Astrocyte of the hippocampus (primary cell): Measurements from ENCODE around the gene CD22.
"Not testable (repeated sequence)": the region's sequence is repeated elsewhere in the genome, so short reads cannot be mapped to it uniquely, and the experiment has no call there.

Source experiments
- DNase-seq: peaks from one replicate; pipeline ENCODE4 v3.0.0; 2011; ENCODE audit warnings: low read depth, low spot score

The CD22 gene

DNA sequence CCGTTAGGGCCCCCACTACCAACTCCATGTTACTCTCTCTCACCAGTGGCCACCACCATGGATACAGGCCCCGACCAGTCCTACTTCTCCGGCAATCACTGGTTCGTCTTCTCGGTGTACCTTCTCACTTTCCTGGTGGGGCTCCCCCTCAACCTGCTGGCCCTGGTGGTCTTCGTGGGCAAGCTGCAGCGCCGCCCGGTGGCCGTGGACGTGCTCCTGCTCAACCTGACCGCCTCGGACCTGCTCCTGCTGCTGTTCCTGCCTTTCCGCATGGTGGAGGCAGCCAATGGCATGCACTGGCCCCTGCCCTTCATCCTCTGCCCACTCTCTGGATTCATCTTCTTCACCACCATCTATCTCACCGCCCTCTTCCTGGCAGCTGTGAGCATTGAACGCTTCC lies 29.8 kb downstream of the CD22 start:
- not testable (repeated sequence) for DNase-seq

DNA sequence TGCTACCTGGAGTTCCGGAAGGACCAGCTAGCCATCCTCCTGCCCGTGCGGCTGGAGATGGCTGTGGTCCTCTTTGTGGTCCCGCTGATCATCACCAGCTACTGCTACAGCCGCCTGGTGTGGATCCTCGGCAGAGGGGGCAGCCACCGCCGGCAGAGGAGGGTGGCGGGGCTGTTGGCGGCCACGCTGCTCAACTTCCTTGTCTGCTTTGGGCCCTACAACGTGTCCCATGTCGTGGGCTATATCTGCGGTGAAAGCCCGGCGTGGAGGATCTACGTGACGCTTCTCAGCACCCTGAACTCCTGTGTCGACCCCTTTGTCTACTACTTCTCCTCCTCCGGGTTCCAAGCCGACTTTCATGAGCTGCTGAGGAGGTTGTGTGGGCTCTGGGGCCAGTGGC lies 30.4 kb downstream of the CD22 start:
- not testable (repeated sequence) for DNase-seq

DNA sequence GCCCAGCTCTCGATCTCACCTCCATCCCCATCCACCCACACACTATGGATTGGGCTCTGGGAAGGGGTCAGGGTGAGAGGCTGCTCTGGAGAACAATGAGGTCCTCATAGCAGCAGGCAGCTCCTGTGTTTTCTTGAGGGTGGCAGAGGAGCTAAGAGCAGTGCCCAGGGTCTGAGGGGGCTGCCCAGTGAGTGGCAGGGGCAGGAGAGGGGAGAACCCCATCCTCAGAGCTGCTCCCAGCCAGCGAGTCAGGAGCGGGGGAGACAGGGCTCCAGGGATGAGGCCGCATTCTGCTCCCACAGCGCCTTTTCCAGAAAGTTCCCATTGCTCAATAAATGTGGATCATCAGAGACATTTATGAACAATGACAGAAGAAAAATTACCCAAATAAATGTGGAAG lies 31.1 kb downstream of the CD22 start:
- not testable (repeated sequence) for DNase-seq

DNA sequence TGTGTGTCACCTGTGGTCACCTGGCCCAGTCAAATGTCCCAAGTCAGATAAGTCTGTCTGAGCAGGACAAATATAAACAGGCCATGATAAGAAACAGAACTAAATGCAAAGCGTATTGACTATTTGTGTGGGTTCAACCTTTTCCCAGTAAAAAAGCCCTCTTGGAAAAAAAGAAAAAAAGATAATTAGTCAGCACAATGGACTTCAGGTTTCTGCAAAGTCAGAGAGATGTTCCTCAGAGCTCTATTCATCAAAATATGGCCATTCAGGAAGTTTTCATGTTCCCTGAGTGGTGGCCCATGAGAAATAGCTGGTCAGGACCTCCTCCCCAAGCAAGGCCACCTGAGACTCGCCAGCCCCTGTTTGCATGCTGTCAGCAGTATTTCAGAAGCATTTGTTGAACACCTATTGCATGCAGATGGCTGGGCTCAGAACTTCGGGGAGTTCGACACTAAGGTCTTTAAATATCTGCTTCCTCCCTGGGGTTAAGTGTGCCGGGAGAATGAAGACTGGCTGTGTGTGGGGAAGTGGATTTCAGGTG lies 32.0 kb downstream of the CD22 start:
- DNase-seq: no peak

DNA sequence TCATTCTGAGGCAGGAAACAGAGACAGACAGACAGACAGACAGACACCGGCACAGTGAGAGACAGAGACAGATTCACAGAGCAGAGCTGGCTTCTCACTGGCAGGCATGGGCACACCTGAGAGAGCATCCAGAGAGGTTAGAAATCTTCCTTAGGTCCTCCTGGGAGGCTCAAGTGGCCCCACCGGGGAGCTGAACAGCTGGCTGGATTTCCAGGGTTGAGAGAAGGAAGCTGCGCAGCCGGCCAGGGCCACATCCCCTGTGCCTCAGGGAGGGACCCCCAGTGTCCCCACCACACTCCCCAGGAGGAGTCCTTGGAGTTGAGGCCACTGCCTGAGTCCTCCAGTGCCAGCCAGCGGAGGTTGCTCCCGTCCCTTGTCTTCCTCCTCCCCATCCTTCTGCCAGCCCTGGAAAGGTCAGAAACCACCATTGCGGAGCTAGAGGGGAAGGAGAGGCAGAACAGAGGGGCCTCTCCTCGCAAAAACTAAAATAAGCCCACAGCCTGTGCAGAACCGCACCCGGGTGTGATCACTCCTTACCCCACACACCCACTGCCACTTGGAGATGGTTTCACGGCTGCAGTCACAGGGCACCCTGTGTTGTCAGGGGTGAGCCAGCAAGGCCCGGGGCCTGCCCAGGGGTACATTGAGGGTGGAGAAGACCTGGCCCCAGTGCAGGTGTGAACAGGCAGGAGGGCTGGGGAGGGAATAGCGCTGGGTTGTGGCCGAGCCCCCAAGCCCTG lies 33.4 kb downstream of the CD22 start:
- DNase-seq: no peak

DNA sequence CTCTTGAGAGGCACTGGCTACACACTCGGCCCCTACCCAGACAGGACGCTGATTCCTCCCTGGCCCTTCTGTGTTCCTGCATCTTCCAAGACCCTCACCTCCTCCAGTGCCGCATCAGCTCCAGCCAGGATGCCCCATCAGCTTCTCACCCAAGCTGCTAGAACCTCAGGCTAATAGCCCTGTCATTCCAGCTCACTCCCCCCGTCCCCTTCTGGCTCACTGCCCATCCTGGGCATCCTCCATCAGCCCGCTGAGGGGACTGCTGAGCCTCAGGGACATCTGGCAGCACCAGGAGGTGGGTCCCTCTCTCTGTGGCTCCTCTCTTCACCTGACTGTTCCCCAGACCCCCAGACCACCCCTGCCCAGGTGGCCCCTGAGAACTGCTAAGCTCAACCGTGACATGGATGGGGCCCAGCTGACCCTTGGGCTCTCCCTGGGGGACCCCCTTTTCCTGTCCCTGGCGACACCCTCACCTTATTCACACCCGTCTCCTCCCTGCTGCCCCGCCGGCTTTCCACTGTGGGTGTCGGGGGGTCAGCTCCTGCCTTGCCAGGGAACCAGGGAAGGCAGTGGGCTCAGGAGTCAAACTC lies 34.1 kb downstream of the CD22 start:
- DNase-seq: no peak

DNA sequence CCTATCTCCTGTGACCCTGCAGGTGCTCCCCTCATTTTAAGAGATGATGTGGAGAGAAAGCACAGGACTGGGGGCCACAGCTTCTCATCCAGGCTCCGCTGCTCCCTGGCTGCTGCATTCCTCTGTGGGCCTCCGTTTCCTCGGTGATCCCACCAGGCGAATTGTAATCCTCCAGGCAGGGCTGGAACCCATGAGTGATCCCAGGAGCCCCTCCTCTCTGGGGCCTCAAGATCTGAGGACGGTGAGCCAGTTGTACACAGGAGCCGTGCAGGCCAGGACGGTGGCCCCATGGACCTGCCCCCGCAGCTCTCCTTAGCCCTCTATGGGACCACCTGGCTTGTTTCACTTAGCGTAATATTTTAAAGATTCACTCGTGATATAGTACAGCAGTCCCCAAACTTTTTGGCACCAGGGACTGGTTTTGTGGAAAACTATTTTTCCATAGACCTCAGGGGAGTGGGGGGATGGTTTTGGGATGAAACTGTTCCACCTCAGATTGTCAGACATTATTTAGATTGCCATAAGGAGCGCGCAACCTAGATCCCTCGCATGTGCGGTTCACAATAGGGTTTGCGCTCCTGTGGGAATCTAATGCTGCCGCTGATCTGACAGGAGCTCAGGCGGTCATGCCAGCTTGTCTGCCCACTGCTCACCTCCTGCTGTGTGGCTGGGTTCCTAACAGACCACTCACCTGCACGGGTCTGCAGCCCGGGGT lies 34.9 kb downstream of the CD22 start:
- no peak for DNase-seq

DNA sequence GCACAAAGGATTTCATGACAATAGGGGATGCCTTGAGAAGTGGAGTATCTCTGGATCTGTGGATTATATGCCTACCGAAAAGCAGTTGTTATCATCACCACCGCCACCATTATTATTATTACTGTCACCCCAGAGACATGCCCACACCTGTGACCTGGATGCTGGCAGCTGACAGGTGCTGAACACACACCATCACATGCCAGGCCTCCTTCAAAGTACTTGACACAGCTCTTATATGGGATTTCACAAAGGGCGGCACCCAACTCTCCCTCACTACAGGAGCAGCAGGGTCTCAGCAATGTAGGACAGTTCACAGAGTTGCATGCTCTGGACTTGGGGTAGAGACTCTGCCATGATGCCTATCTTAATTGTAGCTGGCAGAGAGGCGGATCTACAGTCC lies 36.3 kb downstream of the CD22 start:
- DNase-seq: no peak

DNA sequence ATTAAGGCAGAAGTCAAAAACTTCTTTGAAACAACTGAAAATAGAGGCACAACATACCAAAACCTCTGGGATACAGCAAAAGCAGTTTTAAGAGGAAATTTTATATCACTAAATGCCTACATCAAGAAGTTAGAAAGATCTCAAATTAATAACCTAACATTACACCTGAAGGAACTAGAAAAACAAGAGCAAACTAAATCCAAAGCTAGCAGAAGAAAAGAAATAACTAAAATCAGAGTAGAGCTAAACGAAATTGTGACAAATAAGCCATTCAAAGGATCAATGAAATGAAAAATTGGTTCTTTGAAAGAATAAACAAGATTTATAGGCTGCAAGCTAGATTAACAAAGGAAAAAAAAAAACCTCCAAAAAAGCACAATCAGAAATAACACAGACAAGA lies 39.4 kb downstream of the CD22 start:
- no peak for DNase-seq

DNA sequence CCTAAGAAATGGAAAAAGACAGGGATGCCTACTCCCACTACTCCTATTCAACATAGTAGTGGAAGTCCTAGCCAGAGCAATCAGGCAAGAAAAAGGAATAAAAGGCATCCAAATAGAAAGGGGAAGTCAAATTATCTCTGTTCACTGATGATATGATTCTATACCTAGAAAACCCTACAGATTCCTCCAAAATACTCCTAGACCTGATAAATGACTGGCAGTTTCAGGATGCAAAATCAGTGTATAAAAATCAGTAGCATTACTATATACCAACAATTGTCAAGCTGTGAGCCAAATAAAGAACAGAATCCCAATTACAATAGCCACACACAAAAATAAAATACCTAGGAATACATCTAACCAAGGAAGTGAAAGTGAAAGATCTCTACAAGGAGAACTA lies 40.5 kb downstream of the CD22 start:
- DNase-seq: no peak

DNA sequence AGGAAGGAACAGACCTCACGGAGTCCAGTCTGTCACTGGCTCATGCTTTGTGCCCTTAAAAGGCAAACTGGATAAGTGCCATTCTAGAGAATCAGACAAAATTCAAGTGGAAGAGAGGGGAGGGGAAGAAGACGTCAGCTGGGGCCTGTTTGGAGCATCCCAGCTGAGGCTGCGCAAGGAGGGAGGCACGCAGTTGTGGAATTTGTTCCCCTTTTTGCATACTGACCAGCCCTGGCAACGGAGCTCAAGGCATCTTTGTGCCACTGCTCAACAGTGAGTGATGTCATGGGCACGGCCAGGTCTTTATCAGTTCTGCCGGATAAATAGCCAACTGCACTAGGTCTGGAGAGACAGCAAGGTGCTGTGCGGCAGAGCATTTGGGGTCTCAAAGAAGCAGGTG lies 41.7 kb downstream of the CD22 start, which contains the start of gene GPR42:
Gene GPR42 (plus strand): TSS at position 347 of the 400 bp plus-strand sequence. CDS start 292 bp downstream, outside the sequence.
- DNase-seq: no peak

DNA sequence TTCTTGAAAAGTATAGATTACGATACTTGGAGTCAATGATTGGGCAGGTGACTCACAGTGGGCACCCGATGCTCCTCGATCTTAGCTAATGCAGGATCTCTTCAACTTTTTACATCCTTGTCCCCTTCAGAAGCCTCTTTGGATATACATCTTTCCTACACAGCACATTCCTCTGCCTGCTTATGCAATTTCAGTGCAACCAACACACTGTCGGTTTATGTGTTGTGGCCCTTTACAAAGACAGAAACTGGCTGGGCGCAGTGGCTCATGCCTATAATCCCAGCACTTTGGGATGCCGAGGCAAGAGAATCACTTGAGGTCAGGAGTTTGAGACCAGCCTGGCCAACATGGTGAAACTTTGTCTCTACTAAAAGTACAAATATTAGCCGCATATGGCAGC lies 44.5 kb downstream of the CD22 start:
- no peak for DNase-seq

DNA sequence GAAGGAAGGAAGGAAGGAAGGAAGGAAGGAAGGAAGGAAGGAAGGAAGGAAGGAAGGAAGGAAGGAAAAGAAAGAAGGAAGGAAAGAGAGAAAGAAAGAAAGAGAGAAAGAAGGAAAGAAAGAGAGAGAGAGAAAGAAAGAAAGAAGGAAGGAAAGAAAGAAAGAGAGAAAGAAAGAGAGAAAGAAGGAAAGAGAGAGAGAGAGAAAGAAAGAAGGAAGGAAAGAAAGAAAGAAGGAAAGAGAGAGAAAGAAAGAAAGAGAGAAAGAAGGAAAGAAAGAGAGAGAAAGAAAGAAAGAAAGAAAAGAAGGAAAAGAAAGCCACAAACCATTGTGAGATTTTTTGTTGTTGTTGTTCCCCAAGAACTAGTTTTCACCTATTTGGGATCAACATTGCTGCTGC lies 45.0 kb downstream of the CD22 start:
- not testable (repeated sequence) for DNase-seq

DNA sequence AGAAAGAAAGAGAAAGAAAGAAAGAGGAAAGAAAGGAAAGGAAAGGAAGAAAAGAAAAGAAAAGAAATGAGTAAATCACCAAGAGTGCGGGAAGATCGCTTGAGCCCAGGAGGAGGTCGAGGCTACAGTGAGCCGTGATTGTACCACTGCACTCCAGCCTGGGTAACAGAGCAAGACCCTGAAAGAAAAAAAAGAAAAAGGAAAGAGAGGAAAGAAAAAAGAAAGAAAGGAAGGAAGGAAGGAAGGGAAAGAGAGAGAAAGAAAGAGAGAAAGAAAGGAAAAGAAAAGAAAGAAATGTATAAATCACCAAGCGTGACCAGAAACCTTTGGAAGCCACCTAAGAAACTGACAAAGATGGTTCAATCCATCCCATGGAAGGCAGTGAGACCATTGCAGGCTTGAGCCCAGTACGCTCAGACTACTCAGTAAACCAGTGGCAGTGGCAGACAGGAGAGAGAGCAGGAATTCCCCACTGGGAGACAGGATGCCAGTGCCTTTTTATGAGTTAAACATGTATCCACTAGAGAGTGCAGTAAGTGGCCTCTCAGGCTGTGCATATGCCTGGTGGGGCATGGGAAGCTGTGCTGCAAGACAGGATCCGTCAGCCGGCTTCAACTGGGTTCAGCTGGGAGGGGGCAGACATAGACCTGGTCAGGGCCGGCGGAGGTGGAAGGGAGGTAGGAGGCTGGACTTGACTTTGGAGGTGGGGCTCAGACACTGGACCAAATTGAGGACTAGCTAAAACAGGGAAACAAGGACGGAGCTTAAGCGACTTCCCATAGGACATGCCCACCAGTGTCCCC lies 46.7 kb downstream of the CD22 start:
- DNase-seq: no peak

DNA sequence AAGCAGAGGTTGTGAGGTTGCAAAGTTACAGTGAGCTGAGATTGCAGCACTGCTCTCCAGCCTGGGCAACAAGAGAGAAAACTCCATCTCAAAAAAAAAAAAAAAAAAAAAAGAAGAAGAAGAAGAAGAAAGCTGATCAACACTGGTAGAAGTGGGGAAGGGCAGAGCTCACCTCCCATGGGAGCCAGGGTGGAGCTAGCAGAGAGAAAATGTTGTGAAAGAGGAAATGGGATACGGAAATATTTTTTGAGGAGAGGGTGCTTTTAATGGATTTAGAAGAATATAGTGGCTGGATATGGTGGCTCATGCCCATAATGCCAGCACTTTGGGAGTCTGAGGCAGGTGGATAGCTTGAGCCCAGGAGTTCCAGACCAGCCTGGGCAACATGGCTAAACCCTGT lies 48.7 kb downstream of the CD22 start:
- DNase-seq: no peak

DNA sequence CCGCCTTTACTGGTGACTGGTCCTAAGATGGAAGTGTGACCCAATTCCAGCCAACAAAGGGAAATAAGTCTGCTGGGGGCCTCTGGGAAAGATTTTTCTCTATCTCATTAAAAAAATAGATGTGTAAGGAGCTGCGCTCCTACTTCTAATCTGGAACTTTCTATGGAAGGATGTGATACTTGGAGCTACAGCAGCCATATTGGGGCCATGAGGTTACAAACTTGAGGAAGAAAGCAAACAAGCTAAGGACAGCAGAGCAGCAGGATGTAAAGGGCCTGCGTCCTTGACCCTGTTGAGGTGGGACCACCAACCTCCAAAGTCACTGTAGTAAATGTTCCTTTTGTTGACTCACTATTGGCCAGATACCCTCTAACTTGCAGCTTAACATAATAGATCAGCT lies 49.4 kb downstream of the CD22 start:
- no peak for DNase-seq

DNA sequence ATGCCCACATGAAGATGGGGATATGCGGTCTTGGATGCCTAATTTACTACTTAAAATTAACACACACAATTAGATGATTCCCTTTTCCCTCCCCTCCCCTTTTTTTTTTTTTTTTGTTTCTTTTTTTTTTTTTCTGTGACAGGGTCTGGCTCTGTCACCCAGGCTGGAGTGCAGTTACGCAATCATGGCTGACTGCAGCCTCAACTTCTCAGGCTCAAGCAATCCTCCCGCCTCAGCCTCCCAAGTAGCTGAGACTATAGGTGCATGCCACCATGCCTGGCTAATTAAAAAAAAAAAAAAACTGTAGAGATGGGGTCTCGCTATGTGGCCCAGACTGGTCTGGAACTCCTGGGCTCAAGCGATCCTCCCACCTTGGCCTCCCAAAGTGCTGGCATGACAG lies 50.6 kb downstream of the CD22 start:
- DNase-seq: not testable (repeated sequence)

DNA sequence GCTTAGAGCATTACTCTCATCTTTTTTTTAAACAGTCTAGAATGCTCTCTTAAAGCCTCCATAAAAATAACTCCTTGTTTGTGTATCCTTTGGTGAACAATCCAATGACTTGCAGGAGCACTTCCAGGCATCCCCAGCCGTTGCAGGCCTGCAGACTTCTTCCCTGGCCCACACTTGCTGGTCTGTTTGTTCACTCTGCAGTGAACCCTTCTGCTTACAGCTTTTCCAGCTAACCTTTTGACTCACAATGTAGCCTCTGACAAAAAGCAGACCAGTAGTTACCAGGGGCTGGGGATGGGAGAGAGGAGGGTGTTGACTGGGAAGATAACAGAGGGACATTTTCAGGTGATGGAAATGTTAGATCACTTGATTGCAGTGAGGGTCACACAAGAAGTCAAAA lies 51.0 kb downstream of the CD22 start:
- DNase-seq: no peak

DNA sequence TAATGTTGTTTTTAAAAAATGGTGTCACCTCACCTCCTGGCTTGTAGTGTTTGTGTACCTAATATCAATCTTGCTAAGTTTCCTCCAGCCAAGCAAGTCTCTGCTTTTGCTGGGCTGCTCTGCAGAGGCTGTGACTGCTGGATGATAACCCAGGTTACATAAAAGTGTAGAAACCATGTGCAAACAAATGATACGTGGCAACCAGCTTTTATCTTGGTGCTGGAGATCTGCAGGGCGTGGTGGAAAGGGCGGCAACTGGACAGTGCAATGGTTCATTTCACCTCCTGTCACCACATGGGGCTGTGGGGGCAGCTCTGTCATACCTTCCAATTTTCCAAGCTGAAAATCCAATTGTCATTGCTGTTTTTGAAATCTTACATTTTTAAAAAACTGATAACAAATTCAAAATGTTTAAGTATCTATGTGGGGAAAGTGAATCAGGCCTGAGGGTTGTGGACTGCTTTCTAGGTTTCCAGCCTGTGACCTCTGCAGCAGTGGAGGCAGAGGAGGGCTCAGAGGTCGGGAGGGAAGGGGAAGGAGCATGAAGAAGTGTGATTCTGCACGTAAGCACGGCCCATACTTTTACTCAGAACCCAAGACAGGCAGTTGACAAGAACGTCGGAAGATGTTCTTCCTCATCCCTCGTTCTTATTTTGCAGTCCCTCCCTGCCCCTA lies 51.6 kb downstream of the CD22 start:
- no peak for DNase-seq

DNA sequence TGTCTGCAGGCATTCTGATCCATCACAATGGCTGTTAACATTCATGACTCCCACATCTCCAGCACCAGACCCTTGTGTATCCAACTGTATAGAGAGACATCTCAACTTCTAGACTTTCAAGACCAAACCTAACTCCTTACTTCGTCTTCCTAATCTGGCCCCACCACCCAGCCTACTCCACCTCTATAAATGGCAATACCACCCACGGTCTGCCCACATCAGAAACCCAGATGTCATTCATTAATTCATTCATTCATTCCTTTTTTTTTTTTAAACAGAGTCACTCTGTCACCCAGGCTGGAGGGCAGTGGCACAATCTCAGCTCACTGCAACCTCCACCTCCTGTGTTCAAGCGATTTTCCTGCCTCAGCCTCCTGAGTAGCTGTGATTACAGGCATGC lies 52.3 kb downstream of the CD22 start:
- DNase-seq: no peak

DNA sequence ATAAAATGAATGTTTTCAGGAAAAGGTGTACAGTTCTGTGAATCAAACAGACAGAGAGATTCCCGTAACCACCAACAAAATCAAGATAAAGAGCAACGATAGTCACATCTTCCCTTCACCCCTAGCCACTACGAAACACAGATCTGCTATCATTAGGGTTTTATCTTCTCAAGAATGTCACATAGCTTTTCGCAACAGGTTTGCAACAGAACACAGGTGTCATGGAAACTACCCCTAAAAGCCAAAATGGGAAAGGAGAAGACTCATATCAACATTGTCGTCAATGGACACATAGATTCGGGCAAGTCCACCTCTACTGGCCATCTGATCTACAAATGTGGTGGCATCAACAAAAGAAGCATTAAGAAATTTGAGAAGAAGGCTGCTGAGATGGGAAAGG lies 52.9 kb downstream of the CD22 start:
- DNase-seq: no peak
